Measurements from ENCODE around the gene SLAMF9.

The SLAMF9 gene

DNA sequence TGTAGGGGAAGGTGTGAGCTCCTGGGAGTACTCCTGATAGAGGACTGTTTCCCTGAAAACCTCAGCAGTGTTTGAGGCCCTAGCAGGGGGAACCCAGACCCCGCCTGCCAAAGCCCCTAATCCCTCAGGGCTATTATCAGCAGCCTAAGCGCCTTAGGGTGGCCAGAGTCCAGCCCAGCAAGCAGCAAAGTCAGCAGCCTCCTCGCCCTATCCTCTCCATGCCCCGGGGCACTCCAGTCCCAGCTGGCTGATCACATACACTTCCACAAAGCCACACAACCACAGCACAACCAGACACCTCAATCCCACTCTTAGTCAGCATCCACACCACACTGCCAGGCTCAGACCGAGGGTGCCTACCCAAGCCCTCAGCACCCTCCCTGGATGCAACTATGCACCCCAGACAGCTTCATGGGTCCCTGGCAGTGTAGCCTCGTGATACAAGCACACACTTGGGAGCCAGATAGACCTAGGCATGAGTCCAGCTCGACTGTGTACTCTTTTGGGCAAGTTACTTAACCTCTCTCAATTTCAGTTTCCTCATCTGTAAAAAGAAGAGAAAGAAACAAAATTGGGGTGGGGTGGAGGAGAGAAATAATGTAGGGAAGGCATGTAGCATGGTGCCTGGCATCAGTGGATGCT, 15.7 kb downstream of the SLAMF9 start:
- H3K4me3 ChIP-seq (ENCODE audit: low read length), result no peak overlapping the region

DNA sequence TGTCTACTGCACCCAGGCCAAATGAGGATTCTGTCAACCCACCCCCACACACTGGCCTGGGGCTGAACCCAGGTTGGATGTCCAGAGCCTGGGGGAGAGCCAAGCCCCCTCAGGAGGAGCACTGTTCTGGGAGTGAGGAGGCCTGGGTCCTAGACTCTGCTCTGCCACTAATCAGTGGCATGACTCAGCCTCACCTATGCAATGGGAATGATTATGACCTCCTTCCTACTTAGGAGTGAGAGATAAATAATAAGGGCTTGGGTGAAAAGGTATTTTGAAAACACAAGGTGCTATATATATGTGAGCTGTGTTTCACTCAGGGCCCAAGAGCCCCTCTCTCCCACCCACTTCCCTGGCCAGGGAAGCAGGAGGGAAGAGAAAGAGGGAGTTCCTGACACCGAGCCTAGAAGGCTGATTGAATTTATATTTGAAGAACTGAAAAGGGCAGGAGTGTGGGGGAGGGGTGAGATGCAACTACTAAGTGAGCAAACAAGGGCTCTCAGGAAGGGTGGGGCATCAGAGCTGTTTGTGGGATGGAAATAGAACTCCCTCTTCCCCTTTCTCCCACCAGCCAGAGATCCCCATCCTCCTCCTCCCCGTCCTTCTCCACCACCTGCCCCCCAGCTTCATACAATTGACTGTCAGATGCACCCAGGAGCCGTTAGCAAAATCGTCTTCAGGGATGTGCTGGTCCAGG, 16.8 kb downstream of the SLAMF9 start:
- H3K4me3 ChIP-seq (ENCODE audit: low read length), result no peak overlapping the region
- no peak for TF ChIP-seq ZNF274 (IDR thresholded peaks at IDR 0.05; ENCODE audit: low read depth, low read length)

More for the DNA sequence above, 15.7 kb downstream of the SLAMF9 start:
- no peak for TF ChIP-seq ZNF274 (IDR thresholded peaks at IDR 0.05; ENCODE audit: low read depth, low read length)

DNA sequence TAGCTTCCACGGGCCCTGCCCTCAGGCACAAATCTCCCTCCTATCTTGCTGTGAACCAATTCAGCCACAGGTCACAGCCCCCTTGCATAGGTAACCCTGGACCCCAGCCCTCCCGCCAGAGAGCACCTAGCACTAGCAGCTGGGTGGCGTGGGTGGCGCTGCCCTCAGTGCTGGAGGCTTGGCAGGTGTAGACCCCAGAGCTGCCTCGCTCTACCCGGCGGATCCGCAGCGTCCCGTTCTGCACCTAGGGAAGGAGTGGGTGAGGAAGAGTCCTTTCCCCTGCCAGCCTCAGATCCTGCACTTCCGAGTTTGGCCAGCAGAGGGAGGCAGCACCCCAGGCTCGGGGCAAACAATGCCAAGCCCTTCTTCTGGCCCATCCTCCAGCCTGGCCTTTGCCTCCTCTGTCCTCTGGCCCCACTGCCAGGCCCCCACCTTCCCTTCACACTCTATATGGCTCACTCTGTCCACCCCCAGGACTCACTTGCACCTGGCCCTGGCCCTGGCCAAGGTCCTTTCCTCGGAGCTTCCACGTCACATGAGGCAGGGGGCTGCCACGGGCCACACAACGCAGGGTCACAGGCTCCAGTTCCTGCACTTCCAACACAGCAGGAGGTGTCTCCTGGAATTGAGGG, 17.6 kb downstream of the SLAMF9 start:
- no peak for TF ChIP-seq ZNF274 (IDR thresholded peaks at IDR 0.05; ENCODE audit: low read depth, low read length)
- H3K4me3 ChIP-seq (ENCODE audit: low read length), result no peak overlapping the region

DNA sequence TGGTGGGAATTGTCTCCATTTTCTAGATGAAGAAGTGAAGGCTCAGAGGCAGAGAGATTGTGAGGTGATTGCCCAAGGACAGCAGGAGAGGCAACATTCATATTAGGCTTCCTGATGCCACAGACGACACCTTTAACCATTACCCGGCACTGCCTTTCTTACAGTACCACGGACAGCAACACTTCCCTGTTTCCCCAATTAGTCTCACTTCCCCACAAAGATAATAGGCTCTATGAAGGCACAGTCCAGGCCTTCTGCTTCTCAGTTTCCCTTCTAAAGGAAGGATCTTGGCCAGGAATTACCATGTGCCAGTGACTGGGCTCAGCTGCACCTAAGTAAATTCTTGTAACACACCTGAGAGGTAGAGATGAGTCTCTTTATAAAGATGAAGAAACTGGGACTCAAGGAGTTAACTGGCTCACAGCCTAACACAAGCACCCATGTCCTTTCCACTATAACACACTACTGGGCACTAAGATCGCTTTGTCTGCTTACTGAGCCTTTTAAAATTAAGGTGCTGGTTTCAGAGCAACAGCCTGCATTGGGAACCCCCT, 18.2 kb downstream of the SLAMF9 start:
- TF ChIP-seq ZNF274 (IDR thresholded peaks at IDR 0.05; ENCODE audit: low read depth, low read length), result no peak
- no peak overlapping the region for H3K4me3 ChIP-seq (ENCODE audit: low read length)

DNA sequence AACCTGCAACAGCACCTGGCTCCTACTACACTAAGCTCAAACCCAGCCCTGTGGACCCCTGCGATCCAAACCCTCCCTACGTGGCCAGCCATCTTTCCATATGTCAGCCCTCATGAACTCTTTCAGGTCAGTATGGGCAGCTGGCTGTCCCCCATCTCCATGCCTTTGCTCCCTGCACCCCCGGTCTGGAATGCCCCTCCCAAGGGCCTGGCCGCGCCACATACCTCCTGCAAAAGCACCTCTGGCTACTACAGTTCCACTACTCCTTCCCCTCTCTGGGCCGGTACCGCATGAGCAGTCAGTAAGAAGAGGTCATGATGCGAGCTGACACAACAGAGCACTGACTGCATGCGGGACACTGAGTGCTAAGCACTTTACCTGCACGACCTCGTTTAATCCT, 18.7 kb downstream of the SLAMF9 start:
- no peak overlapping the region for H3K4me3 ChIP-seq (ENCODE audit: low read length)
- TF ChIP-seq ZNF274 (IDR thresholded peaks at IDR 0.05; ENCODE audit: low read depth, low read length), result no peak

DNA sequence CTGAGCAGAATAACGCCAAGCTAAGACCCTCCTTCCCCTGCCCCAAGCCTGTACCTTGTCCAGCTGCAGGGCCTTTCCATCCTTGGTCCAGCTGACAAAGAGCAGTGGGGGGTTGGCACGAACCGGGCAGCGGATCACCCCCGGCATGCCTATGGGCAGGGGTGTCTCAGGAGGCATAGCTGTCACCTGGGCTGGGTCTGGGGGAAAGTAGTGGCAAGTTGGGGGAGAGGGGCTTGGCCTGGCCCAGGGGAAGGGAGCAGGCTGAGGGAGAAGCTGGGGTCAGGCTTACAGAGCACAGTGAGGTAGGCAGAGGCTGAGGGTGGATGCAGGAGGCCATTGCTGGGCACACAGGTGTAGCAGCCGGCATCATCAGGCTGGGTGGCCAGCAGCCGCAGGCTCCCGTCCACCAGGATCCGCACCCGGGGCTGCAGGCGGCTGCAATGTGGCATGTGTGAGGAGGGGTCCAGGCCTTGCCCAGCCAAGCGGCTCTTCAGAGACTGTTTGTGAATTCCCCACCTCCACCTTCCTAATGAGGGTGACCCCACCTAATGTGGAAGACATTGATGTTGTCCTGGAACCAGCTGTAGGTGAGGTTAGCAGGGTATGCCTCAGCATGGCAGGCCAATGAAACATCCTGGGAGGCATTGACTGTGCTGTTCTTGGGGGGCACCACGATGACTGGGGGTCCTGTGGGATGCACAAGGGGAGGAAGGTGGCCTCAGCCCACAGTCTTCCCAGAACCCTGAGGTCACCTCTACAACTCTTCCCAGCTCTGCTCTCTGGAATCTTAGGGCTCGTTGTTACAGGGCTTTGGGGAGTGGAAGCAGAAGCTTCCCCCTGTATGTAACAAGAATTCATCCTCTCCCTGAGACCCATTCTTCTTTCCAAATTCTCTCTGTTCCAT, 19.6 kb downstream of the SLAMF9 start:
- TF ChIP-seq ZNF274 (IDR thresholded peaks at IDR 0.05; ENCODE audit: low read depth, low read length), result no peak
- no peak overlapping the region for H3K4me3 ChIP-seq (ENCODE audit: low read length)

DNA sequence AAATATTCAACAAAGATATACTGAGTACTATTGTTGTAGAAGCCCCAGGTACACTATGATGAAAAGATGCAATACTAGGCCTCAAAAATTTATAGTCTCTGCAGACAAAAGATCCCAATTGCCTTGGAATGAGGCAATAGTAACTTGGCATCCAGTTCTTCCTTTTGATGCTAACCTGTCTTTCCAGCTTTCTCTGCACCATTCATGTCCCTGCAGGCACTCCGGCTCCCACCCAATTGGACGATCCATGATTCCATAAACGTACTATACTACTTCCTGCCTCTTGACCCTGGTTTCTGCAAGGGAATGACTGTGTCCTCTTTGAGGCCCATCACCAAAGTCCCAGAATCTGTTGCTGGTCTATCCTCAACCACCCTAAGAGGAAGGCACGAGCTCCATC, 20.7 kb downstream of the SLAMF9 start:
- no peak overlapping the region for H3K4me3 ChIP-seq (ENCODE audit: low read length)
- TF ChIP-seq ZNF274 (IDR thresholded peaks at IDR 0.05; ENCODE audit: low read depth, low read length), result no peak

DNA sequence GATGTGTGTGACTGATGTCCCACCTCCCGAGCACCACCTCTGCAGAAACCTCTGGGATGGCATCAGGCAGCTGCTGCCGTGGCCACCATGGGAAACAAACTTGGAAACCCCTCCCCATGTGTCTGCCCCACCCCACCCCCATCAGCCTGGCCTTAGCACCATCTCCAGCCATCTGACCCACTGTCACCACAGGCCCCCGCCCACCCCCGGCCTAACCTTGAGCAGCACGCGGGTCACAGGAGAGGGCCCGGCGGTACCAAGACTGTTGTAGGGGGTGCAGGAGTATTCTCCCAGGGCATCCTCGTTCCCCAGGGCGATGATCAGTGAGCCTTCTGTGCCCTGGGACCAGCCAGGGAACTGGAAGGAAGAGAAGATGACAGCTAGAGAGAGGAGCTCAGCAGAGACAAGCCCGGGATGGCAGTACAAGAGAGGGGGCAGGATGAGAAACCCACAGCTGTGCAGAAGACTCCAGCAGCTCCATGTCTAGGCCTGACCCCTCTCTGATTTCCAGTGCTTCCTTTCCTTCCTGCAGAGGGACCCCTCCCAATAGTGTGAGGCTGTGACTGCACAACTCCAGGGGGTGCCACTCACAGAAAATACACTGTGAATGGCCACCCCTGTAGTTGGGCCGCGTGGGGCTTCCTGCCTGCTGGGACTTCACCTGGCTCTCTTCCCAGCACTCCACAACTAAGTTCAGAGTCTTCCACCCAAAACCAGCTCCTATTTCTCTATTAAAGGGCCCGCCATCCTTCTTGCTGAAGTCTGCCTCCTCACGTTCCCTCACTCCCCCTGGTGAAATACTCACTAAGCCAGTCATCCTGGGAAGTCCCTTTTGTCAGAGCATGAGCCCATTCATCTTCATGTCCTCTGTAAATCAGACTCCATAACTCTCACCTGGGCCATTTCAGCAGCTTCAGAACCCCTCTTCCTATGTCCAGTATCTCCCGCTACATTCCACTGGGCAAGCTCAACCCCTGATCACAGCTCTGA, 21.4 kb downstream of the SLAMF9 start:
- TF ChIP-seq ZNF274 (IDR thresholded peaks at IDR 0.05; ENCODE audit: low read depth, low read length), result no peak
- H3K4me3 ChIP-seq (ENCODE audit: low read length), result no peak overlapping the region

DNA sequence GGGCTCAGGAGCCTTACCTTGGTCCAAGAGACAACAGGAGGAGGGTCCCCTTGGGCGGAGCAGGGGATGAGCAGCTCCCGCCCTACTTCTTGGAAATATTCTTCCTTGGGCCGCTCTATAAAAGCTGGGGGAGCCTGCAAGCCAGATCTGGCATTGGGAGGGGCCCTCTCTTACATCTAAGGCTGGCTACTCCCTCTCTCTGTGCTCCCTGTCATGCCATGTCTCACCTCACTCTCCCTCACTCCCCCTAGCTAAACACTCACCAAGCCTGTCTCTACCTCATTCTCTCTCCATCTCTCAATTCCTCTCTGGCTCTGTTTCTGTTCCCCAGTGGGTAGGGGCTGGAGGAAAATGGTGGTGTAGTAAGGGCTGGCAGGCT, 22.3 kb downstream of the SLAMF9 start:
- TF ChIP-seq ZNF274 (IDR thresholded peaks at IDR 0.05; ENCODE audit: low read depth, low read length), result no peak
- H3K4me3 ChIP-seq (ENCODE audit: low read length), result no peak overlapping the region

DNA sequence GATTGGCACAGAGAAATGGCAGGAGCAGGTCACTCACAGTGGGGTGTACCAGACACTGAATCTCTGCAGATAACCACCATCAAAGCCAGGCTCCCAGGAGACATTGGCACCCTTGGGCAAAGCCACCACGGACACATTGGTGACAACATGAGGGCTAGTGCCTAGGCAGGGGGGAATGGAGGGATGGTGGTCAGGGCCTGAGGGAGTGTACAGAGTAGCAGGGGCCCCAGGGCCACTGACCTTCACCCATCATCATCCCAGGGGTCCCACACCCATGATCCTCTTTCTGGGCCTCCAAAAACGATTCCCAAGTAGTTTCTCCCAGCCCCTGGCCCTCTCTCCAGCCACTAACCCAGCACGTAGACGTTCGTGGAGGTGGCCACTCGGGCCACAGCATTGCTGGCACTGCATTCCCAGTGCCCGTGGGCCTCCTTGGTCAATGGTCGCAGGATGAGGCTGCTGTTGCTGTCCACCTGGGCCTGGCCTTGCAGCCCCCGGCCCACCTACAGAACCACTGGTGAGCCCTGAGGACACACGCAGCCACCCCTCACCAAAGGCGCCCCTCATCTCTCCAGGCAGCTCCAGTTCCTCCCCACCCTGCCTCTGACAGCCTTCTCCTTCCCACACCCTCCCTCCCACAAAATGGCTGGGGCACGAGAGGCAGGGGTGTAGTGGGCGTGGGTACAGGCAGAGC, 22.8 kb downstream of the SLAMF9 start:
- no peak overlapping the region for H3K4me3 ChIP-seq (ENCODE audit: low read length)
- no peak for TF ChIP-seq ZNF274 (IDR thresholded peaks at IDR 0.05; ENCODE audit: low read depth, low read length)

DNA sequence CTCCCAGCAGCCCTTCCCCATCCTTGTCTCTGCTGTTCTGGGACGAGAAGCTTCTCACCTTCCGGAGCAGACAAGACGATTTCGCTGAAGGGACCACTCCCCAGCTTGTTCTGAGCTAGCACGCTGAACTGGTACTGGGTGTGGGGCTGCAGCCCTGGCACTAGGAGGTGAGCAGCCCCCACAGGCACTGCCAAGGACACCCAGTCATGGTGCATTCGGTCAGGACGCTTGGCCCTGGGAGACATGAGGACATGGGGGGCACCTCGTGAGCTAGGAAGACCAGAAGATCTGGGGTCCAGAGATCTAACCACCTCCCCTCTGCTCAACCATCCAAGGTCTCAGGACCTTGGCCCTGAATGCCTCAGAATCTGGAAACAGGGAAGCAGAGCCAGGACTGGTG, 23.4 kb downstream of the SLAMF9 start:
- no peak for TF ChIP-seq ZNF274 (IDR thresholded peaks at IDR 0.05; ENCODE audit: low read depth, low read length)
- no peak overlapping the region for H3K4me3 ChIP-seq (ENCODE audit: low read length)

DNA sequence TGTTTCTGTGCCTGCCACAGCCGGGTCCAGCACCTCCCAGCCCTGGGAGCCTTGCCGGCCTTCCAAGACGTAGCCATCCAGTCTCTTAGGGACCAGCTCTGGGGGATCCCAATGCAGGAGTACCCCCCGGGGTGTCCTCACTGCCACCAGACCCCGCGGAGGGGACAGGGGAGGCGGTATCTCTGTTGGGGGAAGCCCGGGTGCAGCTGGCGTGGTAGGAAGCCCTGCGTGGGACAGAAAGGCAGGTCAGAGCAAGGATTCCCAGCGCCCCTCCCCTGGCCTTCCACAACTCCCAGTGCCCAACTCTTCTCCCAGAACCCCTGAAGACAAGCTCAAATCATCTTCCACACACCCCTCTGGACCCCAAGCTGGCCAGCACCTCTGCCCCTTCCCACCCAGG, 23.8 kb downstream of the SLAMF9 start:
- TF ChIP-seq ZNF274 (IDR thresholded peaks at IDR 0.05; ENCODE audit: low read depth, low read length), result no peak
- no peak overlapping the region for H3K4me3 ChIP-seq (ENCODE audit: low read length)

All from GM08714 (cell line).